Umbilical cord (tissue), 2 donors: ENCODE data around the gene EEF1G. TPM values are rescaled to one million over a fixed set of nuclear protein-coding genes. Genes with fewer than 3 reads are reported as not detected.
A peak's percentile ranks its signal among the peaks of the same experiment; 100 is the strongest.
"Not testable (repeated sequence)": the region's sequence is repeated elsewhere in the genome, so short reads cannot be mapped to it uniquely, and the experiment has no call there.

Experiments used
- DNase-seq: peaks from one replicate; pipeline ENCODE4 v3.0.0-alpha.2; 2015; ENCODE audit warnings: low spot score
- total RNA-seq: library from RNA; depleted of rRNA; stranded (reverse); fragments of >200 nt; gene quantifications from one replicate; pipeline ENCODE4 v1.2.3, GENCODE V29; 2014; ENCODE audit warnings: low replicate concordance; ENCODE audit not compliant: insufficient read depth

The EEF1G gene
- total RNA-seq, 1 donor from 2014 or later: 944 TPM

GRCh38 chr11:62555464-62556107 is 18.1 kb downstream of the EEF1G start:
- peak; percentile 79 for DNase-seq

- peak; percentile 42 for DNase-seq
These were observed 19.1 kb downstream of the EEF1G start for GRCh38 chr11:62554387-62555167.

- DNase-seq: no peak
These were observed 19.8 kb downstream of the EEF1G start for GRCh38 chr11:62553839-62554361.

GRCh38 chr11:62553080-62553838 is 20.4 kb downstream of the EEF1G start:
- peak; percentile 96 for DNase-seq

GRCh38 chr11:62552485-62553079 is 21.1 kb downstream of the EEF1G start:
- peak; percentile 77 for DNase-seq

- DNase-seq: not testable (repeated sequence)
These were observed 23.2 kb downstream of the EEF1G start for GRCh38 chr11:62550478-62550877.

- DNase-seq: no peak
These were observed 25.0 kb downstream of the EEF1G start for GRCh38 chr11:62548545-62549335.

GRCh38 chr11:62547691-62548281 is 25.9 kb downstream of the EEF1G start:
- peak; percentile 58 for DNase-seq

GRCh38 chr11:62546929-62547625 is 26.6 kb downstream of the EEF1G start:
- DNase-seq: peak; percentile 77

- DNase-seq: peak; percentile 89
These were observed 27.3 kb downstream of the EEF1G start, which contains the start of gene AHNAK for GRCh38 chr11:62546244-62546928. Gene AHNAK (minus strand): TSS chr11:62546806. CDS start chr11:62536098, 10,708 bp downstream.

GRCh38 chr11:62545437-62546243 is 28.1 kb downstream of the EEF1G start:
- peak; percentile 98 for DNase-seq

GRCh38 chr11:62544581-62545436 is 28.9 kb downstream of the EEF1G start:
- DNase-seq: peak; percentile 32

- DNase-seq: peak; percentile 30
These were observed 29.8 kb downstream of the EEF1G start for GRCh38 chr11:62543680-62544444.

- DNase-seq: peak; percentile 89
These were observed 30.7 kb downstream of the EEF1G start for GRCh38 chr11:62542750-62543567.

- DNase-seq: no peak
These were observed 31.5 kb downstream of the EEF1G start for GRCh38 chr11:62542111-62542745.
